Measurements from ENCODE around the gene DCK. TPM values are rescaled to one million over a fixed set of nuclear protein-coding genes. Genes with fewer than 3 reads are reported as not detected.

DCK gene
- total RNA-seq, 1 experiment from 2014 or later = 13.7 TPM

- Mint-ChIP-seq H3K4me1 (no peaks in the 10 kb centered on the region), H3K4me3 (no peak overlapping the region)
- no peak overlapping the region for H2AFZ ChIP-seq (ENCODE audit: low read length)
Measured at GRCh38 chr4:71045256-71045655, 51.8 kb downstream of the DCK start.

More at GRCh38 chr4:71045256-71045655, 51.8 kb downstream of the DCK start:
- Histone ChIP-seq H2BK120ac (ENCODE audit: low read depth, low read length, poor library complexity, severe bottlenecking) (no peak overlapping the region), H3K27me3 (ENCODE audit: insufficient read depth, low read length) (no peaks in the 10 kb centered on the region), H2BK20ac (ENCODE audit: low read depth, low read length, poor library complexity, severe bottlenecking) (no peak overlapping the region), H2BK5ac (ENCODE audit: insufficient read length, low read length) (no peak overlapping the region), H3K4me2 (ENCODE audit: insufficient read depth, insufficient read length, low read length) (no peak overlapping the region), H3K14ac (ENCODE audit: insufficient read depth, low read length) (no peak overlapping the region), H3K79me1 (ENCODE audit: insufficient read depth, low read depth, low read length, poor library complexity, severe bottlenecking) (no peaks in the 10 kb centered on the region), H3K23me2 (ENCODE audit: insufficient read length, low read depth, low read length, poor library complexity, severe bottlenecking) (no peaks in the 10 kb centered on the region), H4K8ac (replicated peaks; ENCODE audit: insufficient read length, low read depth, low read length) (no peak overlapping the region), H3K79me2 (ENCODE audit: insufficient read depth, low read length) (no peaks in the 10 kb centered on the region), H3K18ac (ENCODE audit: insufficient read length, low read depth, low read length) (no peak overlapping the region), H3K56ac (ENCODE audit: insufficient read length, low read depth, low read length) (no peak overlapping the region), H3K9me3 (ENCODE audit: control insufficient read depth, low read depth, low read length) (no peaks in the 10 kb centered on the region), H3T11ph (ENCODE audit: low read length) (no peak overlapping the region), H4K5ac (ENCODE audit: insufficient read length, low read depth, low read length) (no peak overlapping the region), H2BK12ac (ENCODE audit: insufficient read length, low read depth, low read length) (no peak overlapping the region), H2AK5ac (ENCODE audit: insufficient read length, low read length) (no peak overlapping the region), H3K27ac (ENCODE audit: insufficient read length, low read depth, low read length) (no peak overlapping the region), H3K23ac (ENCODE audit: insufficient read length, low read depth, low read length) (no peak overlapping the region), H4K91ac (ENCODE audit: insufficient read length, low read depth, low read length) (no peak overlapping the region), H2BK15ac (ENCODE audit: low read depth, low read length) (no peak overlapping the region), H4K20me1 (ENCODE audit: control insufficient read depth, insufficient read depth, insufficient read length) (no peaks in the 10 kb centered on the region), H3K9ac (ENCODE audit: extremely low read depth, insufficient read length, low read length) (no peak overlapping the region), H3K4me1 (ENCODE audit: insufficient read depth, low read length) (no peaks in the 10 kb centered on the region), H3K4ac (ENCODE audit: low read depth, low read length) (no peak overlapping the region)
- no peak overlapping the region for H3K27ac Mint-ChIP-seq
- DNase-seq = no peak
- H3K27me3 Mint-ChIP-seq (ENCODE audit: low read depth) = no peaks in the 10 kb centered on the region
- no peak for TF ChIP-seq CTCF (conservative IDR thresholded peaks at IDR 0.05)
- no CpG with 5 or more reads among the region's 4 CpGs for WGBS (ENCODE audit: extremely low coverage, insufficient read length, low lambda C conversion rate)
- peaks cover 18 to 26% of the 10 kb centered on the region in 2 experiments for H3K9me3 Mint-ChIP-seq
- H3K36me3 Mint-ChIP-seq (ENCODE audit: insufficient read depth in 1 of 3, low read depth in 3 of 3) = peaks cover 16 to 32% (median 20%) of the 10 kb centered on the region in 3 experiments

Data from H9 (cell line).